ENCODE data around the gene ZNF626.
A peak's percentile ranks its signal among the peaks of the same experiment; 100 is the strongest.
"Not testable (repeated sequence)": the region's sequence is repeated elsewhere in the genome, so short reads cannot be mapped to it uniquely, and the experiment has no call there.

ZNF626 gene

DNA sequence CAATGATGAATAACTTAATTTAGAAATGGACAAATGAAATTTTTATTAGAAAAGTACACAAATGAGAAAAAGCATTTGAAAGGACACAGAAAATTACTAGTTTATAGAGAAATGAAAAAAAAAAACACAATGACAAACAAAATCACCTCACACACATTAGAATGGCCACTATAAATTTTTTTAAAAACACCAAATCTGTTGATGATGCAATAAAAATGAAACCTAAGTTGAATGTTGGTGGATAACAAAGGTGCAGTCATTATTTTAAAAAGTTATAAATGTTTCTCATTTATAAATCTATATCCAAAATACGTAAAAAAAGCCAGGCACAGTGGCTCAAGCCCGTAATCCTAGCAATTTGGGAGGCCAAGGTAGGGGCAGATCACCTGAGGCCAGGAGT is 20.8 kb downstream of the ZNF626 start:
- TF ChIP-seq, protein P1, sequence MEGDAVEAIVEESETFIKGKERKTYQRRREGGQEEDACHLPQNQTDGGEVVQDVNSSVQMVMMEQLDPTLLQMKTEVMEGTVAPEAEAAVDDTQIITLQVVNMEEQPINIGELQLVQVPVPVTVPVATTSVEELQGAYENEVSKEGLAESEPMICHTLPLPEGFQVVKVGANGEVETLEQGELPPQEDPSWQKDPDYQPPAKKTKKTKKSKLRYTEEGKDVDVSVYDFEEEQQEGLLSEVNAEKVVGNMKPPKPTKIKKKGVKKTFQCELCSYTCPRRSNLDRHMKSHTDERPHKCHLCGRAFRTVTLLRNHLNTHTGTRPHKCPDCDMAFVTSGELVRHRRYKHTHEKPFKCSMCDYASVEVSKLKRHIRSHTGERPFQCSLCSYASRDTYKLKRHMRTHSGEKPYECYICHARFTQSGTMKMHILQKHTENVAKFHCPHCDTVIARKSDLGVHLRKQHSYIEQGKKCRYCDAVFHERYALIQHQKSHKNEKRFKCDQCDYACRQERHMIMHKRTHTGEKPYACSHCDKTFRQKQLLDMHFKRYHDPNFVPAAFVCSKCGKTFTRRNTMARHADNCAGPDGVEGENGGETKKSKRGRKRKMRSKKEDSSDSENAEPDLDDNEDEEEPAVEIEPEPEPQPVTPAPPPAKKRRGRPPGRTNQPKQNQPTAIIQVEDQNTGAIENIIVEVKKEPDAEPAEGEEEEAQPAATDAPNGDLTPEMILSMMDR (IDR thresholded peaks at IDR 0.05), result no peak
- no peak for DNase-seq (ENCODE audit: low spot score)
- no peak overlapping the region for H3K4me3 ChIP-seq
- H3K27ac ChIP-seq, result no peak overlapping the region

DNA sequence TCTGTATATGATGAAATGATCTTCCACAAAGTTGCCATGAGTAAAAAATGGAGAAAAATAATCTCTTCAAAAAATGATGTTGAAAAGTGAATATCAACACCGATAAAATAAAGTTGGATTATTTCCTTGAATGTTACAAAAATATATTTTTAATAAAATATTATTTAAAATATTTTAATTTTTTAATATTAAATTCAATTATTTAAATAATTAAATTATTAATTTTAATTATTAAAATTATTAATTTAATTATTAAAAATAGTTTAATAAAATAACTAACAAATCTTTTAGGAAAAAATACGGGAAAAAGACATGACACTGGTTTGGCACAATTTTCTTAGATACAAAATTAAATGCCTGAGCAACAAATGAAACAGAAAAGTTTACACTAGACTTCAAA is 21.3 kb downstream of the ZNF626 start:
- DNase-seq (ENCODE audit: low spot score), result no peak

DNA sequence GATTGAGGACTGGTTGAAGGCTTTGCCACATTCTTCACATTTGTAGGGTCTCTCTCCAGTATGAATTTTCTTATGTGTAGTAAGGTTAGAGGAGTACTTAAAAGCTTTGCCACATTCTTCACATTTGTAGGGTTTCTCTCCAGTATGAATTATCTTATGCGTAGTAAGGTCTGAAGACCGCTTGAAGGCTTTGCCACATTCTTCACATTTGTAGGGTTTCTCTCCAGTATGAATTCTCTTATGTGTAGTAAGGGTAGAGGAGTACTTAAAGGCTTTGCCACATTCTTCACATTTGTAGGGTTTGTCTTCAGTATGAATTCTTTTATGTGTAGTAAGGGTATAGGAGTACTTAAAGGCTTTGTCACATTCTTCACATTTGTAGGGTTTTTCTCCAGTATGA is 36.8 kb downstream of the ZNF626 start:
- H3K4me3 ChIP-seq; DNase-seq (ENCODE audit: low spot score); H3K27ac ChIP-seq: not testable (repeated sequence)

More for the DNA sequence above, 21.3 kb downstream of the ZNF626 start:
- TF ChIP-seq, protein P1 (IDR thresholded peaks at IDR 0.05), result no peak
- Histone ChIP-seq H3K27ac (no peak overlapping the region), H3K4me3 (no peak overlapping the region)

DNA sequence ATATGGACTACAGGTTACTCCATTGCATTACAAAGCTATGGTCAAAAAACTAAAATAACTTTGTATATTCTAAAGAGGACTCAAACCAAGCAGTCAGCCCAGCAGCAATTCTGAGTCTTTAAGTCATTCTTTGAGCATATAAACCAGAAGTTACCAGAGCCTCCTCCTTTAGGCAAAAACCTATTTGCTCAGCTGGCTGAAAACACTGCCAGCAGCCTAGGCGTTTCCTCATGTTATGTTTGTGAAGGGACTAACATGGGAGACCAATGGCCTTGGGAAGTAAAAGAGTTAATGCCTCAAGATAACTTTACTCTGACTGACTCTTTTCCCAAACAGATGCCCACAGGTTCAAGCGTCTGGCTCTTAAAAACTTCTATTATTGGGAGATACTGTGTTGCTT is 45.3 kb downstream of the ZNF626 start:
- Histone ChIP-seq H3K27ac (no peak overlapping the region), H3K4me3 (no peak overlapping the region)
- no peak for DNase-seq (ENCODE audit: low spot score)
- TF ChIP-seq, protein P1 (IDR thresholded peaks at IDR 0.05), result no peak

DNA sequence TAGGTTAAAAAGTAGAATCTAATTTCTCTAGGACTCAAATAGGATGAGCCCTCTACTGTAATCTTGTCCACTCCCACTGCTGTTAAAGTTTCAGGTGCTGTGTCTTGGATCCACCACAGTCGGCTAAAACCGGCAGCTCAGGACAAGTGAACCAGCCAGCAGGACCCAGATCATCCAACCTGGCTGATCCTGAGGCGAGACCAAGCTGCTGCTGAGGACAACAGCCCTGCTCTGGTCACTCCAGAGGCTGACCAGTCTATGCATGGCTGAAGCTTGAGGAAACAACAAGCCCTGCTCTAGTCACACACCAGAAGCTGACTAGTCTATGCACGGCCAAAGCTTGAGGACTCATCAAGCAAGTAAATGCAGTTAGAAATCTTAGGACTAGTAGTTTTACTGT is 46.4 kb downstream of the ZNF626 start:
- not testable (repeated sequence) for H3K27ac ChIP-seq; H3K4me3 ChIP-seq; DNase-seq (ENCODE audit: low spot score)

DNA sequence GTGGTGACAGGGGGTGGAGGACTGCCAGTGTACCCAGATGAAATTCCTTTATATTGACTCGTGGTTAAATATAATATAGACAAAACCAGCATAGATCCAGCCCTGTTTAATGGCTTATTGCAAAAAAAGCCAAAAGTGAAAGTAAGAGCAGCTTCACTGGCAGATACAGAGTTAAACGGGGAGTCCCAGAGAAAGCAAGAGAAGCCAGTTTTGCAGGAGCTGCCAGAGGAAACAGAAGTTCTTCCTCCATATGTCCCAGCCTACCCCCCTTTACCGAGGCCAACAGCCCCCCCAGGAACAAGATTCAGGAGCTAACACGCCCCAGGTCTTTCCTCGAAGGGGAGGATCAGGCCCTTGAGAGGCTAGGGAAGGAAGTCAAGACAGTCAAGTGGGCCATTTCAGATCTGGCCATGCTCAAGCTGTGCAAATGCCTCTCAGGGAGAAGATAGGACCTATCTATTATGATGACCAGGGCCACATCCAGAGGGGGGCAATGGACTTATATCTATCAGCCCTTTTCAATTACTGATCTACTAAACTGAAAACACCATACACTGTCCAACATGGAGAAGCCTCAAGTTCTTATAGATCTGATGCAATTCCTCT is 48.6 kb downstream of the ZNF626 start:
- no peak for DNase-seq (ENCODE audit: low spot score)
- Histone ChIP-seq H3K4me3 (peak overlapping the region; percentile 67), H3K27ac (peak overlapping the region in 1 of 2 donors; percentile 75)
- TF ChIP-seq, protein P1 (IDR thresholded peaks at IDR 0.05), result no peak

DNA sequence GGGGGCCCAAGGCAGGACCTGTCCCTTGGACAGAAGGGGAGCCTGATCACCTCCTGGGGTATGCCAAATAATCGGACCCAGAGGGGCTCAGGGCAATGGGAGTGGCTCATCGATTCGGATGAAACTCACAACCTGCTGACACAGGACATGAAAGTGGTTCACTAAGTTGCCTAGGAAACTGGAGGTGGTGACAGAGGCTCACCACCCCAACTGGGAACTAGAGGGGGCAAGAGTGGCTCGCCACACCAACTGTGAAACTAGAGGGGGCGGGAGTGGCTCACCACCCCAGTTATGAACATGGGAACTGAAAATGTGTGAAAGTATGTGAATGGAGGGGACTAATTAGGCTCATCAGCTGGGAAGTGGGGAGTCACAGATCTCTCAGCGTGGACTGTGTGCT is 49.5 kb downstream of the ZNF626 start:
- H3K4me3 ChIP-seq, result peak overlapping the region; percentile 67
- TF ChIP-seq, protein P1 (IDR thresholded peaks at IDR 0.05), result no peak
- H3K27ac ChIP-seq, result peak overlapping the region in 1 of 2 donors; percentile 75
- no peak for DNase-seq (ENCODE audit: low spot score)

DNA sequence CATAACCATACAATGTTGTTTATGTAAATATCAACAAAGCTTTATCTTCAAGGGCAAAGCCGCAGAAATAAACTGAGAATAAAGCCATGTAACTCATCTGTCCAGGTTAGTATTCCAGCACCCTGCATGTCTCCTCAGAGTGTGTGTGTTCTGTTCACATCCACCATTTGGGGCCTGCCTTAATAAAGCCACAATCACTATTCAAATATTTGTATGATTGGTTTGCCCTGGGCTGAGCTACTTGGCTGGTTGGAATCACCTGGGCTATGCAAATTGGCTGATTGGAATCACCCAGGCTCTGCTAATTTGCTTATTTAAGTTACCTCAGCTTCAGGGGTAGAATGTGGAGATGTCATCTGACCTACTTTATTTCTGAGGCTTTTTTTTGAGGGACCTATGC is 53.4 kb downstream of the ZNF626 start:
- H3K27ac ChIP-seq, result no peak overlapping the region
- TF ChIP-seq, protein P1 (IDR thresholded peaks at IDR 0.05), result no peak
- no peak for DNase-seq (ENCODE audit: low spot score)
- H3K4me3 ChIP-seq, result no peak overlapping the region
